CD4-positive, alpha-beta T cell (primary cell): ENCODE results near the gene TACR1. TPM values are rescaled to one million over a fixed set of nuclear protein-coding genes. Genes with fewer than 3 reads are reported as not detected.

Experiments used
- ATAC-seq: fragments of 200-7000 bp; cut with Tn5 transposase; one replicate; pipeline ENCODE4 v1.10.0; 2022; ENCODE audit warnings: mild to moderate bottlenecking; ENCODE audit not compliant: poor library complexity
- CTCF ChIA-PET: fragments of 350-600 bp; sonication (Branson Sonifier 250); formaldehyde crosslinking; loops from one replicate; lab custom pipeline; 2021; ENCODE audit warnings: antibody characterized with exemption, inconsistent platforms; lab: Charles Lee
- POLR2A ChIA-PET: fragments of 350-600 bp; sonication (Branson Sonifier 250); formaldehyde crosslinking; loops from one replicate; lab custom pipeline; 2021; ENCODE audit warnings: antibody characterized with exemption, inconsistent platforms; lab: Charles Lee
- DNase-seq, 14 experiments: peaks; one replicate each; pipeline ENCODE4 v3.0.0-alpha.2; 2013 to 2020; ENCODE audit warnings: mixed read lengths in 2 of 14
- H3K27ac ChIP-seq, 2 donors: one replicate each; pipeline versions ENCODE4 v1.5.1 to v1.7.0; 2013; ENCODE audit warnings: low read length in 2 of 2, low read depth in 1 of 2, mild to moderate bottlenecking in 1 of 2
- H3K27me3 ChIP-seq, 2 experiments: 1 replicate in 1 of 2; 2 replicates in 1 of 2; pipeline versions ENCODE4 v1.6.1 to v1.7.0; 2013; ENCODE audit warnings: low read length in 2 of 2, control low read depth in 1 of 2, mild to moderate bottlenecking in 1 of 2, moderate library complexity in 1 of 2; ENCODE audit not compliant: insufficient read depth in 2 of 2, control insufficient read depth in 1 of 2
- H3K36me3 ChIP-seq: one replicate; pipeline ENCODE4 v1.6.1; 2013; ENCODE audit warnings: low read length, control low read depth; ENCODE audit not compliant: insufficient read depth
- H3K4me1 ChIP-seq: one replicate; pipeline ENCODE4 v1.6.1; 2013; ENCODE audit warnings: low read length, control low read depth; ENCODE audit not compliant: insufficient read depth
- H3K4me3 ChIP-seq: one replicate; pipeline ENCODE4 v1.5.1; 2013; ENCODE audit warnings: mild to moderate bottlenecking, low read length, moderate library complexity
- H3K9me3 ChIP-seq, 2 experiments: 1 replicate in 1 of 2; 2 replicates in 1 of 2; pipeline versions ENCODE4 v1.6.1 to v1.7.0; 2013; ENCODE audit warnings: low read length in 2 of 2, mild to moderate bottlenecking in 2 of 2, control low read depth in 1 of 2, moderate library complexity in 1 of 2; ENCODE audit not compliant: control insufficient read depth in 1 of 2, insufficient read depth in 1 of 2
- H3K27ac Mint-ChIP-seq: one replicate; pipeline ENCODE4 v1.8.0; 2020; ENCODE audit warnings: mixed read lengths
- H3K27me3 Mint-ChIP-seq: one replicate; pipeline ENCODE4 v1.8.0; 2021; ENCODE audit warnings: mixed read lengths
- H3K36me3 Mint-ChIP-seq: one replicate; pipeline ENCODE4 v1.8.0; 2021; ENCODE audit warnings: low read depth, mixed read lengths
- H3K4me1 Mint-ChIP-seq: one replicate; pipeline ENCODE4 v1.8.0; 2021; ENCODE audit warnings: low read depth, mixed read lengths
- H3K4me3 Mint-ChIP-seq: one replicate; pipeline ENCODE4 v1.8.0; 2020; ENCODE audit warnings: mild to moderate bottlenecking, mixed read lengths
- H3K9me3 Mint-ChIP-seq: one replicate; pipeline ENCODE4 v1.8.0; 2020; ENCODE audit warnings: mixed read lengths
- CTCF ChIP-seq: fragments of 200-600 bp; IDR thresholded peaks from one replicate; pipeline ENCODE4 v1.8.0; 2022; ENCODE audit warnings: antibody characterized with exemption, mild to moderate bottlenecking
- intact Hi-C, 2 experiments: fragments of 100-400 bp; cut with DNase I in 1 of 2; cut with micrococcal nuclease in 1 of 2; formaldehyde crosslinking; loops; one replicate each; pipeline versions ENCODE4 v1.15.1 to v1.9.0; 2023 to 2025; cut with DNase I, micrococcal nuclease
- total RNA-seq, 174 experiments: library from RNA in 2 of 174; stranded (reverse) in 2 of 174; gene quantifications; one replicate each; pipeline ENCODE4 v1.2.3 and lab custom pipeline; 2021 to 2026

The TACR1 gene
- total RNA-seq, 2 experiments from 2014 or later = 0.14 TPM; not detected in 1

- no peak overlapping the region for H3K27ac Mint-ChIP-seq
- H3K27me3 Mint-ChIP-seq = no peaks in the 10 kb centered on the region
- ATAC-seq (no peak), DNase-seq (no peak)
- H3K4me3 Mint-ChIP-seq = no peak overlapping the region
- no peaks in the 10 kb centered on the region for H3K36me3 Mint-ChIP-seq
- Histone ChIP-seq H3K36me3 (no peaks in the 10 kb centered on the region), H3K4me3 (no peak overlapping the region), H3K4me1 (no peaks in the 10 kb centered on the region), H3K27me3 (no peaks in the 10 kb centered on the region), H3K9me3 (no peaks in the 10 kb centered on the region), H3K27ac (no peak overlapping the region)
- intact Hi-C loops = loop anchor here in 1 of 2 experiments (5.0 to 10.0 kb wide), 2 partner anchors 340 to 537 kb away; no protein-coding TSS in a partner anchor
- CTCF ChIA-PET = no interaction called here
- no peaks in the 10 kb centered on the region for H3K4me1 Mint-ChIP-seq
- POLR2A ChIA-PET = no interaction called here
- no peaks in the 10 kb centered on the region for H3K9me3 Mint-ChIP-seq
- no peak for TF ChIP-seq CTCF
Observed at GRCh38 chr2:75067506-75067905, 131.8 kb downstream of the TACR1 start.

- intact Hi-C loops = loop anchor here in 1 of 2 experiments (5.0 to 10.0 kb wide), 2 partner anchors 341 to 538 kb away; no protein-coding TSS in a partner anchor
- H3K36me3 Mint-ChIP-seq = no peaks in the 10 kb centered on the region
- DNase-seq = no peak
- no peaks in the 10 kb centered on the region for H3K27me3 ChIP-seq
- no peak overlapping the region for H3K27ac Mint-ChIP-seq
- H3K4me3 ChIP-seq = no peak overlapping the region
- no peaks in the 10 kb centered on the region for H3K36me3 ChIP-seq
- H3K9me3 Mint-ChIP-seq = no peaks in the 10 kb centered on the region
- no peak overlapping the region for H3K4me3 Mint-ChIP-seq
- ChIA-PET CTCF (no interaction called here), POLR2A (no interaction called here)
- H3K9me3 ChIP-seq = no peaks in the 10 kb centered on the region
- ATAC-seq = no peak
- no peaks in the 10 kb centered on the region for H3K27me3 Mint-ChIP-seq
- no peak for TF ChIP-seq CTCF
- no peaks in the 10 kb centered on the region for H3K4me1 ChIP-seq
- no peaks in the 10 kb centered on the region for H3K4me1 Mint-ChIP-seq
- no peak overlapping the region for H3K27ac ChIP-seq
Observed at GRCh38 chr2:75066121-75066902, 133.0 kb downstream of the TACR1 start.

GRCh38 chr2:75065402-75066008 is 133.8 kb downstream of the TACR1 start:
- no peaks in the 10 kb centered on the region for H3K27me3 ChIP-seq
- TF ChIP-seq CTCF = no peak
- no peaks in the 10 kb centered on the region for H3K4me1 Mint-ChIP-seq
- H3K27ac Mint-ChIP-seq = no peak overlapping the region
- no peaks in the 10 kb centered on the region for H3K36me3 ChIP-seq
- ATAC-seq = no peak
- peaks cover 3% of the 10 kb centered on the region for H3K27me3 Mint-ChIP-seq
- intact Hi-C loops = loop anchor here (2.0 to 10.0 kb wide), 4 partner anchors 339 to 543 kb away; no protein-coding TSS in a partner anchor
- ChIA-PET POLR2A (no interaction called here), CTCF (interaction anchor here (0.9 kb wide), 1 partner anchor 35 kb away, joined by 3 read pairs; no protein-coding TSS in a partner anchor)
- H3K36me3 Mint-ChIP-seq = no peaks in the 10 kb centered on the region
- H3K4me3 ChIP-seq = no peak overlapping the region
- no peak overlapping the region for H3K4me3 Mint-ChIP-seq
- H3K9me3 Mint-ChIP-seq = no peaks in the 10 kb centered on the region
- H3K9me3 ChIP-seq = no peaks in the 10 kb centered on the region
- no peak for DNase-seq
- H3K27ac ChIP-seq = no peak overlapping the region
- no peaks in the 10 kb centered on the region for H3K4me1 ChIP-seq
